GM12864 (cell line): Measurements from ENCODE around the gene GAD1.

Experiments used
- DNase-seq: peaks from one replicate; pipeline ENCODE4 v3.0.0-alpha.2; 2011; ENCODE audit warnings: low read depth
- H3K4me3 ChIP-seq: 2 replicates; pipeline ENCODE4 v1.5.1; 2011; ENCODE audit warnings: mild to moderate bottlenecking, low read depth, low read length, control low read depth
- CTCF ChIP-seq: IDR thresholded peaks from 2 replicates; pipeline ENCODE4 v1.5.1; 2011; ENCODE audit warnings: low read depth, mild to moderate bottlenecking, moderate library complexity, low read length, control low read depth, inconsistent platforms; ENCODE audit errors: missing control alignments

The GAD1 gene

GRCh38 chr2:170881840-170882239, 65.2 kb downstream of the GAD1 start:
- no peak for DNase-seq
- TF ChIP-seq CTCF, result no peak
- no peak overlapping the region for H3K4me3 ChIP-seq

GRCh38 chr2:170882758-170883157, 66.1 kb downstream of the GAD1 start:
- H3K4me3 ChIP-seq, result no peak overlapping the region
- TF ChIP-seq CTCF, result no peak
- DNase-seq, result no peak

- no peak for DNase-seq
- TF ChIP-seq CTCF, result no peak
- no peak overlapping the region for H3K4me3 ChIP-seq
Measured at GRCh38 chr2:170883683-170884082, 67.0 kb downstream of the GAD1 start.

- no peak for TF ChIP-seq CTCF
- H3K4me3 ChIP-seq, result no peak overlapping the region
- no peak for DNase-seq
Measured at GRCh38 chr2:170885130-170885791, 68.6 kb downstream of the GAD1 start.

- no peak overlapping the region for H3K4me3 ChIP-seq
- no peak for DNase-seq
- TF ChIP-seq CTCF, result no peak
Measured at GRCh38 chr2:170886386-170886785, 69.7 kb downstream of the GAD1 start.

GRCh38 chr2:170887496-170887895, 70.8 kb downstream of the GAD1 start:
- no peak for TF ChIP-seq CTCF
- no peak overlapping the region for H3K4me3 ChIP-seq
- DNase-seq, result no peak

- TF ChIP-seq CTCF, result no peak
- H3K4me3 ChIP-seq, result no peak overlapping the region
- DNase-seq, result no peak
Measured at GRCh38 chr2:170887896-170888295, 71.2 kb downstream of the GAD1 start.
